SJSA1 (cell line): ENCODE results near the gene MT1M. TPM values are rescaled to one million over a fixed set of nuclear protein-coding genes. Genes with fewer than 3 reads are reported as not detected.
"Not testable (repeated sequence)": the region's sequence is repeated elsewhere in the genome, so short reads cannot be mapped to it uniquely, and the experiment has no call there.

Source experiments
- DNase-seq, 2 experiments: peaks; one replicate each; pipeline ENCODE4 v3.0.0-alpha.2; 2015 to 2020; ENCODE audit warnings: low spot score in 2 of 2, low read depth in 1 of 2
- H3K27ac ChIP-seq: fragments of 250-450 bp; sonication (Bioruptor Pico); 2 replicates; pipeline ENCODE4 v1.5.1; 2020; ENCODE audit warnings: mild to moderate bottlenecking, moderate library complexity
- H3K27me3 ChIP-seq: fragments of 250-450 bp; sonication (Bioruptor Pico); replicated peaks from 2 replicates; pipeline ENCODE4 v1.5.1; 2020; ENCODE audit warnings: mild to moderate bottlenecking, moderate library complexity
- H3K36me3 ChIP-seq: fragments of 250-450 bp; sonication (Bioruptor Pico); 2 replicates; pipeline ENCODE4 v1.5.1; 2020; ENCODE audit warnings: mild to moderate bottlenecking
- H3K4me1 ChIP-seq: fragments of 250-450 bp; sonication (Bioruptor Pico); replicated peaks from 2 replicates; pipeline ENCODE4 v1.6.1; 2021; ENCODE audit warnings: mild to moderate bottlenecking
- H3K4me3 ChIP-seq: fragments of 250-450 bp; sonication (Bioruptor Pico); 2 replicates; pipeline ENCODE4 v1.5.1; 2020; ENCODE audit warnings: mild to moderate bottlenecking
- H3K9me3 ChIP-seq: fragments of 250-450 bp; sonication (Bioruptor Pico); replicated peaks from 2 replicates; pipeline ENCODE4 v1.5.1; 2020; ENCODE audit warnings: mild to moderate bottlenecking
- total RNA-seq: library from RNA; depleted of rRNA; stranded (reverse); fragments of >200 nt; shearing (Covaris generic); gene quantifications from 2 replicates; pipeline ENCODE4 v1.2.3, GENCODE V29; 2014

The MT1M gene
- total RNA-seq, 1 experiment from 2014 or later, result 0.74 TPM

DNA sequence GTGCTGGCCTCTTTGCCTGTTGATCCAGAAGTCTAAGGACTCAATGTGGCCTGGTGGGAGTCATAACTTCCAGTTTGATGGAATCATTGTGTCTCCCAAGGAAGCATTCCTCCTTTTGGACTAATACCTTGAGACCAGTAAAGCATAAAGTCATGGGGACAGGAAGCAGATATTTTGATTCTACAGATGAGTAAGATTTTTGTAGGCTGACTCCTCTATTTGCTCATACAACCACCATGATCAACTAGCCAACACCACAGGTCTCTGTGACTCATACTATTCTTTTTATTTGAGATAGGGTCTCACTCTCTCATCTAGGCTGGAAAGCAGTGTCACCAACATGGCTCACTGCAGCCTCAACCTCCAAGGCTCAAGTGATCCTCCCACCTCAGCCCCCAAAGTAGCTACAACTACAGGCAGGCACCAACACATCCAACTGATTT is 17.9 kb upstream of the MT1M start:
- Histone ChIP-seq H3K27ac (peak overlapping the region; percentile 60), H3K9me3 (no peaks in the 10 kb centered on the region), H3K36me3 (no peaks in the 10 kb centered on the region), H3K4me3 (0 out of 2 replicates have a peak overlapping the region, but pooled peaks have one; percentile 1), H3K4me1 (peaks cover 55% of the 10 kb centered on the region), H3K27me3 (no peaks in the 10 kb centered on the region)
- DNase-seq, result peak in 1 of 2 experiments; percentile 75

DNA sequence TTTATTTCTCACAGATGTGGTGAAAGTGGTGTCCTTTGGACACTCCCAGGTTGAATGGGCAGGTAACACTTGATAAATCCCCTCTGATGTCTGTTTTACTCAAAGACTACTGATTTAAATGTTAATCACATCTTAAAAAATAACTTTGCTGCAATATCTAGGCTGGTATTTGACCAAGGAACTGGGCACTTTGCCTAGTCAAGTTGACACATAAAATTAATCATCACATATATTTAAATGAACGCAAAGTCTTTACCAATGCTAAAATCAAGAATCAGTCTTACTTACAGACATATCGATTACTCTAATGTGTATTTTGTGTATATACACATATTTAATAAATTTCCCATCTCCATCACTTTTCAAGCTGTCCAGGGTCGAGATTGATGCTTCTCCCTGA is 17.1 kb upstream of the MT1M start:
- no peaks in the 10 kb centered on the region for H3K36me3 ChIP-seq
- no peaks in the 10 kb centered on the region for H3K9me3 ChIP-seq
- H3K27me3 ChIP-seq, result no peaks in the 10 kb centered on the region
- H3K4me1 ChIP-seq, result peaks cover 49% of the 10 kb centered on the region
- no peak overlapping the region for H3K4me3 ChIP-seq
- DNase-seq, result no peak
- peak overlapping the region; percentile 49; the same call in 1 of the 2 replicates for H3K27ac ChIP-seq

DNA sequence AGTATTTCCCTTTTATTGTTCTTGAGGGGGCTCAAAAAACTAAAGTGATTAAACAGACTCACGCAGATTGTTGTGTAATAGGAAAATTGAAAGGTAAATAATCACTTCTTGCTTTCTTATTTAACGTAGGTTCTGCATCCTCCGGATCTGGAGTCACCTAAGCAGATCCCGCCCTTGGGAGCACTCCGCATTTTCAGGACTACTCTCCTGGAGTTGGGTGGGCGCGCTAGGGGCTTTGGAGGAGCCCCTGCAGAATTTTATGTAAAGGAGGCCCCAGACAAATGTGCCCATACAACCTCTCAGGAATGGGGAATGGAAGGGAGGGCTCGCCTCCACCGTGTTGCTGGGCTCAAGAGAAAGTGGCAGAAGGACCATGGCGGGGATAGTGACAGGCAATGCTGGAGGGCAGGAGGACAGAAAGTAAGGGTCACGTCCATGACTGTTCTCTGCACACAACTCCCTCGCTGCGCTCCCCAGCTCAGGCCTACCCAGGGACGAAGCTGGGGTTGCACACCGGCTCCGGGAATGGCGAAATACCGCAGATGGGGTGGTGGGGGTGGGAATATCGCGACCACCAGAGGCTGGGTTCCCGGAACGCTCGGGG is 15.7 kb upstream of the MT1M start:
- no peak overlapping the region for H3K27ac ChIP-seq
- no peak for DNase-seq
- H3K4me1 ChIP-seq, result peaks cover 36% of the 10 kb centered on the region
- no peaks in the 10 kb centered on the region for H3K36me3 ChIP-seq
- no peak overlapping the region for H3K4me3 ChIP-seq
- H3K27me3 ChIP-seq, result no peaks in the 10 kb centered on the region
- no peaks in the 10 kb centered on the region for H3K9me3 ChIP-seq

DNA sequence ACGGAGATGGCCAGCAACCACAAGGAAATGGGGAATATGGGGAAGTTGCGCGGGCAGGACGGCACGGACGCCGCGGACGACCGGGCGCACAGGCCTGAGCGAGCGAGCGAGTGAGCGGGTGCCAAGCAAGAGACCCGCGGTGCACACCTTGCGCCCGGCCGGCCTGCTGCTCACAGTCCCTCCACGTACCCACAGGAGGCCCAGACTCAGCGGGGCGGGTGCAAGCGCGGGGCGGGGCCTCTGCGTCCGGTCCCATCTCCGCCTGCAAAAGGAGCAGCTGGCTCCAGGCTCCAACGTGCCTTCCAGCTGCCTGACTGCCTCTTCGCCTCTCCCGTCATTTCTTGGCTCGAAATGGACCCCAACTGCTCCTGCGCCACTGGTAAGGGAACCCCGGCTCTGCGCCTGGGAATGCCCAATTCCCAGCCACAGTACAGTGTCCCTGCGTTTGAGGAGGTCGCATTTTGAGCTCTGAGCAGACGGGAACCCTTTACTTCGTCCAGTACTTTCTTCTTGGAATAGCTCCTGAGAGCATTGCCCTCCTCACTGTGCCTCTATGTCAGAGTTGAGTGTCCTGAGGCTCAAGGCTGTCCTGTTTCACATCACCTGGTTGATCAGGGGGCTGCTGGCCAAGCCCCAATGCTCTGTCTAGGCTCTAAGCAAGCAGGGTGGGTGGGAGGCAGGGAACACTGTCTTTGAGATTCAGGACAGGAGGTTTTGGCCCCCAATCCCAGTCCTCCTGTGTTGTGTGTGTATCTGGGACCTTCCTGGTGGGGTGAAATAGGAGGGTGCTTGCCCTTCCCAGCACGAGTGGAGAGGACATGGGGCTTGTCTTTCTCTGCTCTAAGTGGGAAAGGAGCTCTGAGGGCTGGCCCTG is 15.0 kb upstream of the MT1M start:
- no peak overlapping the region for H3K4me3 ChIP-seq
- no peak overlapping the region for H3K27ac ChIP-seq
- DNase-seq, result no peak

DNA sequence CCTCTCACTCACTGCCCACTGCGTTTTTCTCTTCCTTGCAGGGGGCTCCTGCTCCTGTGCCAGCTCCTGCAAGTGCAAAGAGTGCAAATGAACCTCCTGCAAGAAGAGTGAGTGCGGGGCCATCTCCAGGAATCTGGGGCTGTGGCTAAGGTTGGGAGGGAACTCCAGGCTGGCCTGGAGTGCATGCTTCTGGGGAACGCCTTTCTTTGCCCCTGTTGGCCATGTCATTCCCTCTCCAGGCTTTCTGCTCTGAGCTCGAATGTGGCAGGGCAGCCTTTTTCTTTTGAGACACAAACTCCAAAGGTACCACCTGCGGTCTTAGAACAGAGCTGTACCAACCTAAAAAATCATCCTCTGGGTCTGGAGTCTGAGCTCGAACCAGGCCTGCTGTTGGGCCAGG is 14.3 kb upstream of the MT1M start:
- Histone ChIP-seq H3K4me3 (no peak overlapping the region), H3K4me1 (peaks cover 23% of the 10 kb centered on the region), H3K27me3 (no peaks in the 10 kb centered on the region), H3K36me3 (no peaks in the 10 kb centered on the region), H3K9me3 (no peaks in the 10 kb centered on the region), H3K27ac (no peak overlapping the region)
- no peak for DNase-seq

More for the DNA sequence above, 15.0 kb upstream of the MT1M start:
- Histone ChIP-seq H3K9me3 (no peaks in the 10 kb centered on the region), H3K4me1 (peaks cover 30% of the 10 kb centered on the region), H3K36me3 (no peaks in the 10 kb centered on the region), H3K27me3 (no peaks in the 10 kb centered on the region)

DNA sequence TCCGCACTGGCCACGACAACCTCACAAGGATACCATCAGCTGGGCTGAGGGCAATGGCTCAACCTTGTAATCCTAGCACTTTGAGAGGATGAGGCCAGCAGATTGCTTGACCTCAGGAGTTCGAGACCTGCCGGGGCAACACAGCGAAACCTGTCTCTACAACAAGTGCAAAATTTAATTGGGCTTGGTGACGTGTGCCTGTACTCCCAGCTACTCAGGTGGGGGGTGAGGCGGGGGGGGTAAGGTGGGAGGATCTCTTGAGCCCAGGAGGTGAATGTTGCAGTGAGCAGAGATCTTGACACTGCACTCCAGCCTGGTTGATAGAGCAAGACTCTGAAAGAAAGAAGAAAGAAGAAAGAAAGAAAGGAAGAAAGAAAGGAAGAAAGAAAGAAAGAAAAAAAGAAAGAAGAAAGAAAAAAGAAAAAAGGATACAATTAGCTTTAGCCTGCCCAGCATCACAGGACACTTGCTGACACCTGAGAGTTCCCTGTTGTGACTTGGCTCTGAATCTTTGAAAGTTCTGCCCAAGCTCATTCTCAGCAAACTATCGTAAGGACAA is 12.0 kb upstream of the MT1M start:
- H3K4me3 ChIP-seq, result no peak overlapping the region
- no peak overlapping the region for H3K27ac ChIP-seq
- no peaks in the 10 kb centered on the region for H3K9me3 ChIP-seq

DNA sequence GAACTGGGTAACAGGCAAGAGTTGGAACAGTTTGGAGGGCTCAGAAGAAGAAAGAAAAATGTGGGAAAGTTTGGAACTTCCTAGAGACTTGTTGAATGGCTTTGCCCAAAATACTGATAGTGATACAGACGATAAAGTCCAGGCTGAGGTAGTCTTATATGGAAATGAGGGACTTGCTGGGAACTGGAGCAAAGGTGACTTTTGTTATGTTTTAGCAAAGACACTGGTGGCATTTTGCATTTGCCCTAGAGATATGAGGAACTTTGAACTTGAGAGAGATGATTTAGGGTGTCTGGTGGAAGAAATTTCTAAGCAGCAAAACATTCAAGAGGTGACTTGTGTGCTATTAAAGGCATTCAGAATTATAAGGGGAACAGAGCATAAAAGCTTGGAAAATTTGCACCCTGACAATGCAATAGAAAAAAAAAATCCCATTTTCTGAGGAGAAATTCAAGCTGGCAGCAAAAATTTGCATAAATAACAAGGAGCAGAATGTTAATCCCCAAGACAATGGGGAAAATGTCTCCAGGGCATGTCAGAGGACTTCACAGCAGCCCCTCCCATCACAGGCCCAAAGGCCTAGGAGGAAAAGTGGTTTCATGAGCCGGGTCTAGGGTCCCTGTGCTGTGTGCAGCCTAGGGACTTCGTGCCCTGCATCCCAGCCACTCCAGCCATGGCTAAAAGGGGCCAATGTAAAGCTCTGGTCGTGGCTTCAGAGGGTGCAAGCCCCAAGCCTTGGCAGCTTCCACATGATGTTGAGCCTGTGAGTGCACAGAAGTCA is 10.6 kb upstream of the MT1M start:
- H3K27ac ChIP-seq, H3K9me3 ChIP-seq, H3K36me3 ChIP-seq, DNase-seq, H3K27me3 ChIP-seq, H3K4me3 ChIP-seq: not testable (repeated sequence)
- peaks cover 12% of the 10 kb centered on the region for H3K4me1 ChIP-seq

More for the DNA sequence above, 12.0 kb upstream of the MT1M start:
- DNase-seq, result no peak
- Histone ChIP-seq H3K27me3 (no peaks in the 10 kb centered on the region; the same call in 1 of the 2 replicates), H3K4me1 (peaks cover 6% of the 10 kb centered on the region), H3K36me3 (no peaks in the 10 kb centered on the region)

DNA sequence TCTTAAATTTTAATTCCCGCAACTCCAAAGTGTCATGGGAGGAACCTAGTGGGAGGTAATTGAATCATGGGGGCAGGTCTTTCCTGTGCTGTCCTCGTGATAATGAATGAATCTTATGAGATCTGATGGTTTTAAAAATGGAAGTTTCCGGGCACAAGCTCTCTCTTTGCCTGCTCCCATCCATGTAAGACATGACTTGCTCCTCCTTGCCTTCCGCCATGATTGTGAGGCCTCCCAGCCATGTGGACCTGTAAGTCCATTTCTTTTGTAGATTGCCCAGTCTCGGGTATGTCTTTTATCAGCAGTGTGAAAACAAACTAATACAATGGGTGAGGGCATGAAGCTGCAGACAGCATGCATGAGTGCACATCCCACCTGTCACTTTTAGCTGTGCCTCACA is 9.3 kb upstream of the MT1M start:
- H3K27me3 ChIP-seq, DNase-seq, H3K4me3 ChIP-seq, H3K36me3 ChIP-seq, H3K9me3 ChIP-seq, H3K27ac ChIP-seq: not testable (repeated sequence)
- H3K4me1 ChIP-seq, result peaks cover 20% of the 10 kb centered on the region

DNA sequence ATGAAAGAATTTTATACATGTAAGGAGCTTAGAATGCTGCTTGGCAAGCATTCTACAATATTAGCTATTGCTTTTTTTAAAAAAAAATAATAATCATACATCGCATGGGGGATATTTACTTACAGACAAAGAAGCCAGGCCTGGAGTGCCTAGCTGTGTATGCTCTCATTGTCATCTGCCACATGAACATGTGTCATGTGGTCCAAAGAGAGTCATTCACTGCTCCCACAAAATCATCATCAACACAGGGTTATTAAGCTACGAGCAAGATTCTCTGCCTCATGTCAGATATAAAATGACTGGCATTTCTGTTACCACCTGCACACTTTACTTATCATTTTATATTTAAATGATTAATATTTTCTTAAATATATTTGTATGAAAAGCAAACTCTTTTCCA is 8.8 kb upstream of the MT1M start:
- Histone ChIP-seq H3K36me3 (no peaks in the 10 kb centered on the region; the same call in 1 of the 2 replicates), H3K27me3 (no peaks in the 10 kb centered on the region; the same call in 1 of the 2 replicates), H3K4me1 (peaks cover 20% of the 10 kb centered on the region), H3K27ac (no peak overlapping the region), H3K9me3 (no peaks in the 10 kb centered on the region), H3K4me3 (no peak overlapping the region)
- no peak for DNase-seq

DNA sequence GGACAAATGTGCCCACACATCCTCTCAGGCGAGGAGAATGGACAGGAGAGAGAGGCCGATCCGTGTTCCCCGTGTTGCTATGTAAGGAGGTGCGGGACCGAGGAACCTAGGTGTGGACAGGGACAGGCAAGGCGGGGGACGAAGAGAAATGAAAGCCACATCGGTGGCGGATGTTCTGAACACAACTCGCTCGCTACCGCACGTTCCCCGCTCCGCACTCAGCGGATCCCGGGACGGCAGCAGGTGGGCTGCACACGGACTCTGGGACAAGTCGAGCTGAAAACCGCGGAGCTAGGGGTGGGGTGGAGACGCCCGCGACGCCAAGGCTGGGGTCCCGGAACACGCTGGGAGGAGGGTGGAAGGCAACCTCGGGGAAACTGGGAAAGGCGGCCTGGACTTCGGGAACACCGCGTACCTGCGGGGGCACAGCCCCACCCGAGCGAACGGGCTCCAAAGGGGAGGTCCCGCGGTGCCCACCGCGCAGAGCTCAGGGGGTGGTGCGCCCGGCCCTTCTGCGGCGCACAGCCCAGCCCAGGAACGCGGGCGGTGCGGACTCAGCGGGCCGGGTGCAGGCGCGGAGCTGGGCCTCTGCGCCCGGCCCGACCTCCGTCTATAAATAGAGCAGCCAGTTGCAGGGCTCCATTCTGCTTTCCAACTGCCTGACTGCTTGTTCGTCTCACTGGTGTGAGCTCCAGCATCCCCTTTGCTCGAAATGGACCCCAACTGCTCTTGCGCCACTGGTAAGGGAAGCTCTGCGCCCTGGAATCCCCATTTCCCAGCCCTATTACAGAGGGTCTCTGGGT is 7.1 kb upstream of the MT1M start, which contains the start of gene MT1E:
Gene MT1E, plus strand, starts transcription at position 642 of the 803 bp plus-strand sequence. Its CDS starts 71 bp downstream, at position 713.
- peak within 1 kb of the TSS; percentile 42 for H3K4me3 ChIP-seq
- no peaks in the 10 kb centered on the region for H3K9me3 ChIP-seq
- DNase-seq, result peak in 1 of 2 experiments; percentile 41
- H3K4me1 ChIP-seq, result peaks cover 20% of the 10 kb centered on the region
- H3K27me3 ChIP-seq, result no peaks in the 10 kb centered on the region; the same call in 1 of the 2 replicates
- peak within 1 kb of the TSS; percentile 36 for H3K27ac ChIP-seq
- no peaks in the 10 kb centered on the region; the same call in 1 of the 2 replicates for H3K36me3 ChIP-seq

DNA sequence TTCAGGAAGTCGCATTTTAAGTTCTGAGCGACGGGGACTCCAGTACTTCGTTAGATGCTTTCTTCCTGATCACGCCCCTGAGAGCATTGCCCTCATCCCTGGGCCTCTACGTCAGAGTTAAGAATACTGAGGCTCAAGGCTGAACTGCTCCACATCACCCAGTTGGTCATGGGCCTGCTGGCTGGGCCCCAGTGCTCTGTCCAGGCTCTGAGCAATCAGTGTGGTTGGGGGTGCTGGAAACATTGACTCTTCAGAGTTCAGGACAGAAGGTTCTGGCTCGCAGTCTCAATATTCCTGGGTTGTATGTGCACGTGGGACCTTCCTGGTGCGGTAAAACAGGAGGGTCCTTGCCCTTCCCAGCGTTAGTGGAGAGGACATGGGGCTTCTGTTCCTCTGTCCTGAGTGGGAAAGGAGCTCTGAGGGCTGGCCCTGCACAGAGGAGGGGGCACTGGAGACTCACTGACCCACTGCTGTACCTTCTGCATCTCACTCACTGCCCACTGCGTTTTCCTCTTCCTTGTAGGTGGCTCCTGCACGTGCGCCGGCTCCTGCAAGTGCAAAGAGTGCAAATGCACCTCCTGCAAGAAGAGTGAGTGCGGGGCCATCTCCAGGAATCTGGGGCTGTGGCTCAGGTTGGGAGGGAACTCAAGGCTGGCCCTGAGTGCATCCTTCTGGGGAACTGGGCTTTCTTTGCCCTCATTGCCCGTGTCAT is 6.4 kb upstream of the MT1M start:
- peak overlapping the region; percentile 36 for H3K27ac ChIP-seq
- no peaks in the 10 kb centered on the region; the same call in 1 of the 2 replicates for H3K27me3 ChIP-seq
- H3K4me3 ChIP-seq, result peak overlapping the region; percentile 42
- peaks cover 20% of the 10 kb centered on the region for H3K4me1 ChIP-seq
- DNase-seq, result no peak
- no peaks in the 10 kb centered on the region; the same call in 1 of the 2 replicates for H3K36me3 ChIP-seq
- no peaks in the 10 kb centered on the region for H3K9me3 ChIP-seq

DNA sequence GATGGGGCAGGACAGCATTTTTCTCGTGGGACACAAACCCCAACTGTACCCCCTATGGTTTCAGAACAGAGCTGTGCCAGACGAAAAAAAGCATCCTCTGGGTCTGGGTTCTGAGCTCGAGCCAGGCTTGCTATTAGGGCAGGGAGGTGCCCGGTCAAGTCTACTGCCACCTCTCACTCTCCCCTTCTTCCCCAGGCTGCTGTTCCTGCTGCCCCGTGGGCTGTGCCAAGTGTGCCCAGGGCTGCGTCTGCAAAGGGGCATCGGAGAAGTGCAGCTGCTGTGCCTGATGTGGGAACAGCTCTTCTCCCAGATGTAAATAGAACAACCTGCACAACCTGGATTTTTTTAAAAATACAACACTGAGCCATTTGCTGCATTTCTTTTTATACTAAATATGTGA is 5.8 kb upstream of the MT1M start:
- peak in 1 of 2 experiments; percentile 20 for DNase-seq
- Histone ChIP-seq H3K9me3 (no peaks in the 10 kb centered on the region), H3K27me3 (no peaks in the 10 kb centered on the region; the same call in 1 of the 2 replicates), H3K4me3 (peak overlapping the region; percentile 42; the same call in 1 of the 2 replicates), H3K36me3 (no peaks in the 10 kb centered on the region; the same call in 1 of the 2 replicates), H3K4me1 (peaks cover 20% of the 10 kb centered on the region), H3K27ac (peak overlapping the region; percentile 66)
